ENCODE data around the gene TBPL2. TPM values are rescaled to one million over a fixed set of nuclear protein-coding genes. Genes with fewer than 3 reads are reported as not detected.

TBPL2 gene
- total RNA-seq, 1 donor from 2014 or later: not detected

GRCh38 chr14:55389330-55389729 is 51.1 kb downstream of the TBPL2 start:
- Mint-ChIP-seq H3K9me3 (no peaks in the 10 kb centered on the region), H3K36me3 (peaks cover 14% of the 10 kb centered on the region), H3K27ac (no peak overlapping the region), H3K27me3 (no peaks in the 10 kb centered on the region), H3K4me1 (ENCODE audit: unreplicated experiment) (no peaks in the 10 kb centered on the region), H3K4me3 (no peak overlapping the region)
- no peak for TF ChIP-seq CTCF (conservative IDR thresholded peaks at IDR 0.05)
- no peak for DNase-seq (ENCODE audit: extremely low spot score, unreplicated experiment)

GRCh38 chr14:55388160-55388559 is 52.3 kb downstream of the TBPL2 start:
- peaks cover 14% of the 10 kb centered on the region for H3K36me3 Mint-ChIP-seq
- TF ChIP-seq CTCF (conservative IDR thresholded peaks at IDR 0.05): no peak
- H3K4me1 Mint-ChIP-seq (ENCODE audit: unreplicated experiment): no peaks in the 10 kb centered on the region
- no peak for DNase-seq (ENCODE audit: extremely low spot score, unreplicated experiment)
- H3K4me3 Mint-ChIP-seq: no peak overlapping the region
- no peaks in the 10 kb centered on the region for H3K27me3 Mint-ChIP-seq
- H3K27ac Mint-ChIP-seq: no peak overlapping the region
- H3K9me3 Mint-ChIP-seq: no peaks in the 10 kb centered on the region

GRCh38 chr14:55387121-55387520 is 53.3 kb downstream of the TBPL2 start:
- Mint-ChIP-seq H3K36me3 (peaks cover 14% of the 10 kb centered on the region), H3K27me3 (no peaks in the 10 kb centered on the region), H3K4me3 (no peak overlapping the region), H3K4me1 (ENCODE audit: unreplicated experiment) (no peaks in the 10 kb centered on the region), H3K9me3 (no peaks in the 10 kb centered on the region), H3K27ac (peak overlapping the region; percentile 16)
- no peak for TF ChIP-seq CTCF (conservative IDR thresholded peaks at IDR 0.05)
- DNase-seq (ENCODE audit: extremely low spot score, unreplicated experiment): no peak

- Mint-ChIP-seq H3K27me3 (no peaks in the 10 kb centered on the region), H3K9me3 (no peaks in the 10 kb centered on the region), H3K4me3 (no peak overlapping the region), H3K27ac (peak overlapping the region; percentile 82), H3K36me3 (peaks cover 17% of the 10 kb centered on the region), H3K4me1 (ENCODE audit: unreplicated experiment) (no peaks in the 10 kb centered on the region)
- DNase-seq (ENCODE audit: extremely low spot score, unreplicated experiment): no peak
- no peak for TF ChIP-seq CTCF (conservative IDR thresholded peaks at IDR 0.05)
These were observed 54.2 kb downstream of the TBPL2 start for GRCh38 chr14:55386037-55386808.

GRCh38 chr14:55384536-55384935 is 55.9 kb downstream of the TBPL2 start:
- H3K9me3 Mint-ChIP-seq: no peaks in the 10 kb centered on the region
- H3K27ac Mint-ChIP-seq: no peak overlapping the region
- DNase-seq (ENCODE audit: extremely low spot score, unreplicated experiment): no peak
- no peak for TF ChIP-seq CTCF (conservative IDR thresholded peaks at IDR 0.05)
- H3K27me3 Mint-ChIP-seq: no peaks in the 10 kb centered on the region
- H3K4me3 Mint-ChIP-seq: no peak overlapping the region
- peaks cover 22% of the 10 kb centered on the region for H3K36me3 Mint-ChIP-seq
- H3K4me1 Mint-ChIP-seq (ENCODE audit: unreplicated experiment): no peaks in the 10 kb centered on the region

All from type B pancreatic cell (in vitro differentiated cells).